Breast epithelium (tissue), 3 donors: ENCODE data around the gene STAB2.

Experiments
- CTCF ChIP-seq, 3 donors: fragments of 450-650 bp; IDR thresholded peaks; one replicate each; pipeline ENCODE4 v1.5.1; 2016 to 2017; ENCODE audit warnings: antibody characterized with exemption in 3 of 3, mild to moderate bottlenecking in 3 of 3, moderate library complexity in 3 of 3
- POLR2A ChIP-seq: fragments of 450-650 bp; IDR thresholded peaks from one replicate; pipeline ENCODE4 v1.6.1; 2016; ENCODE audit warnings: antibody characterized with exemption, mild to moderate bottlenecking, moderate library complexity

GRCh38 chr12:103801709-103802585 lies 214.9 kb downstream of the STAB2 start:
- TF ChIP-seq POLR2A (no peak), CTCF (IDR thresholded peaks at IDR 0.05) (peak in 1 of 3 donors; percentile 6)
